Cardiac septum (tissue), 1 donor: ENCODE data around the gene PRR5. TPM values are rescaled to one million over a fixed set of nuclear protein-coding genes. Genes with fewer than 3 reads are reported as not detected.
"Not testable (repeated sequence)": the region's sequence is repeated elsewhere in the genome, so short reads cannot be mapped to it uniquely, and the experiment has no call there.

Experiments used
- DNase-seq: peaks from one replicate; pipeline ENCODE4 v3.0.0-alpha.2; 2020; ENCODE audit warnings: low spot score
- intact Hi-C: fragments of 100-400 bp; cut with DNase I; formaldehyde crosslinking; loops from one replicate; pipeline ENCODE4 v1.14.0; 2022
- total RNA-seq: library from RNA; stranded (reverse); fragmentation: NEBNext Ultra II Directional; extraction: Animal tissue kit (Norgen Biotek cat#: 25700); gene quantifications from one replicate; pipeline ENCODE4 v1.2.1, GENCODE V29; 2021
- donor health status: DM: no; HTN: no; CAD: no.

The PRR5 gene
- total RNA-seq, 1 donor from 2014 or later: 3.2 TPM

GRCh38 chr22:44743804-44744211 lies 41.8 kb downstream of the PRR5 start:
- no peak for DNase-seq
- intact Hi-C loops: no loop called here

DNA sequence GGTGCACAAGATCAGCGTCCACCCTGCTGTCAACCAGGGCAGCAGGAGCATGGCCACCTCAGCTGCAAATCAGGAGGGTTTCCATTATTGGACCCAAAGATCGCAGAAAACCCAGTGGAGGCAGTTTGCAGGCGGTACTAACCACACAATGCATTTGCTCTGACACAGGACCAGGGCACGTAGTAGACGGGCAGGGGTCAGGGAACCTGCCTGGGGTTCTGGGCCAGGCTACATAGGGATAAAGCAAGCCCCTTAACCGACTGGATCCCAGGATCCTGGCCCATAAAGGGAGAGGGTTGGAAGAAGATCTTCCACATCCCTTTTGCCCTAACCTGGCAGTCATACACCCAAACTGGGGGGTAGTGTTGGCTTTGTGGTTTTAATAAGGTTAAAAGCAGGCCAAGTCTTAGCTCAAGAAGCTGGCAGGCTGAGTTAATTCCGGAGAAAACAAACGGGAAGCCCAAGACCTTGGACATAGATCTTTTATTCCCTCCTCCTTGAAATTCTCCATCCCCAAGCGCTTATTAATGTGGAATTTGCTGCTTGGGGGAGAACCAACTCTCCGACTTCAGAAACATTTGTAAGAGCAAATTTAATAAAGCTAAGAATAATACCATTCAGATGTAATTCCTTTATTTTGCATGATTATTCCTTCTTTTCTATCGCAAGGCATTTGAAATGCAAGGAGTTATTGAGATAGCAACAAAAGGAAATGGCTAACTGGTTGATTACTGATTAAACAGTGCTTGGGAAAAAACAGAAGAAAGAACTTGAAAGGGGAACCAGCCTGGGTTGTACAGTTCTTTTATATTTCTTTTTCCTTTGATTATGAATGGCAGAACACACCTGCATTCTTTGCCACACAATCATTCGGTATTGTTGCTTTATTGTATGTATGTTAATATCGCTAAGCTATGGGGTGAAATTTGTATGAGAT lies 44.1 kb downstream of the PRR5 start:
- DNase-seq: no peak
- intact Hi-C loops: no loop called here

- DNase-seq, intact Hi-C loops: not testable (repeated sequence)
Observed at GRCh38 chr22:44747784-44748127, 45.8 kb downstream of the PRR5 start.

DNA sequence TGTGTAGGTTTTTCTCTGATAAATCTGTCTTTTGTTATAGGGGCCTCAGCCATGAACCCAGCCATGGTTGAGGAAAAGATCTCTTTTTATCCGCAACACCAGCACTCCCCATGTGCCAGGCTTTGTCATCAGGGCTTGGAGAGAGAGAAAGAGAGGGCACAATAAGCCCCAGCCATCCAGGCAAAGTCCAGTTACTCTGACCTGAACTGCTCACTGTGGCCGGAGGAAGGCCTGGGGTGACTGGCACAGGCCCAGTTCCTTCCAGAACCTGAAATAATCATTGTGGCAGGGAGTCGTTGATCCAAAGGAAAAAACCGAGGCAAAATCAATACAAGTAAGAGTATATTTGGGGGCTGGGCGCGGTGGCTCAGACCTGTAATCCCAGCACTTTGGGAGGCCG lies 46.5 kb downstream of the PRR5 start:
- no peak for DNase-seq

DNA sequence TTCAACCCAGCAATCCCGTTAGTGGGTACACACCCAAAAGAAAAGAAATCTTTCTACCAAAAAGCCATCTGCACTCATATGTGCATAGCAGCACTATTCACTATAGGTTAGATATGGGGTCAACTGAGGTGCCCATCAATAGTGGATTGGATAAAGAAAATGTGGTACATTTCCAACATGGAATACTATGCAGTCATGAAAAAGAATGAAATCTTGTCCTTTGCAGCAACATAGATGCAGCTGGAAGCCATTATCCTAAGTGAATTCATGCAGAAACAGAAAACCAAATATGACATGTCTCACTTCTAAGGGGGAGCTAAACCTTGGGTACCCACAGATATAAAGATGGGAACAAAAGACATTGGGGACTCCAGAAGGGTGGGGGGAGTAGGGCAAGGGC lies 48.5 kb downstream of the PRR5 start:
- no peak for DNase-seq
- intact Hi-C loops: no loop called here

More for the DNA sequence above, 46.5 kb downstream of the PRR5 start:
- intact Hi-C loops: no loop called here

- DNase-seq: no peak
- intact Hi-C loops: no loop called here
Observed at GRCh38 chr22:44752285-44753188, 50.5 kb downstream of the PRR5 start, which contains the start of gene ARHGAP8. ARHGAP8 (plus strand) TSS chr22:44752575; CDS start chr22:44786528, 33,953 bp downstream.

- DNase-seq: no peak
- intact Hi-C loops: no loop called here
Observed at GRCh38 chr22:44753189-44754042, 51.4 kb downstream of the PRR5 start.

DNA sequence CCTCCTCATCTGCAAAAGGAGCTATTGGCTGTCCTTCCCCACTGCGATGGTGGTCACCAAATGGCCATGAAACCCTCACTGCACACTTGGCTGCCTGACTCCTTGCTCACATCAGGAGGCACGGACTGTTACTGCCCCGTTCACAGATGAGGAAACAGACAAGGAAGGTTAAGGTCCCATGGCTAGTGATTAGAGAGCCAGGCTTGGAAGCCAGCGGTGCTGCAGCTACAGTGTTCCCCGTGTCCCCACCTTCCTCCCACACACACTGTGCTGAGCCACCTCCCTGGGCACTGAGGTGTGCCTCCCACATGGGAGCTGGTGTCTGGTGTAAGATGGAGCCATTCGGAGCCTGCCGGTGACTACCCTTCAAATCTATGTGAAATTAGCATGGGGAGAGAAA lies 53.0 kb downstream of the PRR5 start:
- intact Hi-C loops: no loop called here
- no peak for DNase-seq

DNA sequence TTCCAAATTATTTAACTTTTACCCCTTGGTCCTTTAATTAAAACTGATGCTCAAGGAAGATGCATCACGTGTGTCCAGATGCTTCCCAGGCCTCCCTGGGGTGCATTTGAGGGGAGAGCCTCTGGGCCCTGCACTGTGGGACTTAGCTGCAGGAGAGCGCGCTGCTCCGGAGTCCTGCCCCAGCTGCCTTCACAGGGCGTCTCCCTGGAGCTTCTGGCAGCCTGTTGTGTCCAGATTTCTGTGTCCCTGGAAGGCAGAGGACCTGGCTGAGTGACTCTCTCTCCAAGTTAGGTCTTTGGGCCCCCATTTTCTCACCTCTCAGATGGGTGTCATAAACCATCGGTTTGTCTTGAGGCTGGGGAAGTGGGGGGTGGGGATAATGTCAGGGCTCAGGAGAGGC lies 53.4 kb downstream of the PRR5 start:
- intact Hi-C loops: no loop called here

DNA sequence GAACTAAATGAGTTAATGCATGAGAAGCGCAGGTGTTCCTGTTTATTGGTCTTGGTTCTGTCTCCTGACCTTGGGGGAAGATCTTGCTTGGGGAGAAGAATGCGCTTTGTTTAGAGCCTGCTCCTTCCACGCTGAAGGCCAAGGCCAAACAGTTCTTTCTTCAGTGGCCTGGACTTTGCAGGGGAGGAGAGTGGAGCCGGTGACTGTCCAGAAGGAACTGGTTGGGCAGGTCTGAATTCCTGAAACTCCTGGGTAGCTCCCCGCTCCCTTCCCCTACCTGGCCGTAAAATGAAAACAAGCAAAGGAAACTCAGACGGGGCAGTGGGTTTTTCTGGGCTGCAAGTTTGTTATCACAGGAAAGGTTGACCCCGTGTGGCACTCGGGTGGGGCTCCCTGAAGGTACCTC lies 54.0 kb downstream of the PRR5 start:
- DNase-seq: no peak
- intact Hi-C loops: no loop called here

More for the DNA sequence above, 53.4 kb downstream of the PRR5 start:
- no peak for DNase-seq

DNA sequence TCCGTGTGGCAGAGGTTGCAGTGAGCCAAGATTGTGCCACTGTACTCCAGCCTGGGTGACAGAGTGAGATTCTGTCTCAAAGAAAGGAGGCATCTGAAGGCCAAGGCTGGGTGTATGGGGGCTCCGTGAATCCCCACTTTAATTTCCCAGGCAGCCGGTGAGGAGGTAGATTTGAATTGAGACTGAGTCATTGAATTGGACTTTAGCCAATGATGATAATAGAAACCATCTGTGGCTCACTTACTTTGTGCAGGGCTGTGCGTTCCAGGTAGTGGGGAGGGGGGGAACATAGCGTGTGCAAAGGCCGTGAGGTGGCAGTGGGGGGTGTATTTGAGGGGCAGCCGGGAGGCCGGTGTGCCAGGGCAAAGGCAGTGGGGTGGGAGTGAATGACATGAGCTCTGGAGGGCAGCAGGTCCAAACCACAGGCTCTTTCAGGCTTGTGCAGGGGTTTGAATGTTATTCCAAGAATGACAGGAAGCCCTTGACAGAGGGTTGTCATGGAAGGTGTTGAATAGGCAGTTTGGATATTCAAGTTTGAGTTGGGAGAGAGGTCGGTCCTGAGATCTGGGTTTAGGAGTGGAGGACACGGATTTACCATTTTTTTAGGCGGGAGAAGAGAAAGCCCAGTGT lies 56.5 kb downstream of the PRR5 start:
- DNase-seq: no peak
- intact Hi-C loops: no loop called here

- intact Hi-C loops: no loop called here
- no peak for DNase-seq
Observed at GRCh38 chr22:44759001-44759400, 57.0 kb downstream of the PRR5 start.

GRCh38 chr22:44759430-44760310 lies 57.7 kb downstream of the PRR5 start:
- no peak for DNase-seq
- intact Hi-C loops: no loop called here

- intact Hi-C loops: no loop called here
- no peak for DNase-seq
Observed at GRCh38 chr22:44760476-44760875, 58.5 kb downstream of the PRR5 start.

DNA sequence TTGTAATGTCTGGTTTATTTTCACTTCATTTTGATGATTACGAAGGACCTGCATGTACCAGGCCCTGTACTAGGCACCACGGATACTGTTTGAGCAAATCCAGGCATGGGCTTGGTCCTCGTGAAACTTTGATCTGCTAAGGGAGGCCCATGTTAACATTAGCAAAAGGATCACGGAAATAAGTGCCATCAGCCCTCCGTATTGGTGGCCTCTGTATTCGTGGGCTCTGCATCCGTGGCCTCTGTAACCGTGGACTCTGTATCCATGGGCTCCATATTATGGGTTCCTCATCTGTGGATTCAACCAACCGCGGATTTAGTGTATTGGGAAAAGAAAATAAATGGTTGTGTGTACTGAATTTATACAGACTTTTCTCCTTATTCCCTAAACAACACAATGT lies 59.0 kb downstream of the PRR5 start:
- intact Hi-C loops: no loop called here
- no peak for DNase-seq

- no peak for DNase-seq
Observed at GRCh38 chr22:44764373-44764772, 62.4 kb downstream of the PRR5 start.

GRCh38 chr22:44764974-44765373 lies 63.0 kb downstream of the PRR5 start:
- no peak for DNase-seq
- intact Hi-C loops: no loop called here

More at GRCh38 chr22:44764373-44764772, 62.4 kb downstream of the PRR5 start:
- intact Hi-C loops: no loop called here
